K562 (cell line): ENCODE measurements around the gene DBNDD2. TPM values are rescaled to one million over a fixed set of nuclear protein-coding genes. Genes with fewer than 3 reads are reported as not detected.

Source experiments
- ATAC-seq: fragments of 200-7000 bp; cut with Tn5 transposase; 3 replicates; pipeline ENCODE4 v1.9.1; 2020; ENCODE audit warnings: moderate library complexity
- BruUV-seq: library from RNA; stranded (reverse); fragments of 400-500 nt; replicated peaks from 2 replicates; lab custom pipeline; 2021; lab: Mats Ljungman, UMichigan
- CTCF ChIA-PET: fragments of 300-600 bp; formaldehyde crosslinking; extraction: SDS; loops from one replicate; lab custom pipeline; 2021; ENCODE audit warnings: low intra/inter-chr PET ratio; lab: Yijun Ruan, JAX
- POLR2A ChIA-PET: fragments of 300-600, 350-650 bp; sonication (Branson Sonifier 250); formaldehyde crosslinking; extraction: SDS; loops from one replicate; lab custom pipeline; 2021; ENCODE audit warnings: antibody characterized with exemption, inconsistent platforms; lab: Yijun Ruan, JAX
- DNase-seq, 4 experiments: peaks; one replicate each; pipeline versions ENCODE4 v3.0.0 to v3.0.0-alpha.2; 2011 to 2018; ENCODE audit warnings: low spot score in 3 of 4, mixed read lengths in 3 of 4; ENCODE audit errors: extremely low read depth in 1 of 4
- FAIRE-seq: peaks from 2 replicates; lab custom pipeline; 2011; peaks lifted over from hg19 to GRCh38; lab: Jason Lieb, UNC
- H2AFZ ChIP-seq: 2 replicates; pipeline ENCODE4 v1.6.0; 2011; ENCODE audit warnings: low read depth, low read length, control low read depth, inconsistent platforms
- H3K27ac ChIP-seq: fragments of 200-600 bp; 3 replicates; pipeline ENCODE4 v1.8.0; 2011; ENCODE audit warnings: low read depth, mild to moderate bottlenecking, control low read depth, inconsistent platforms, low read length, moderate library complexity, mixed read lengths; ENCODE audit errors: extremely low read depth
- H3K27me3 ChIP-seq, 2 experiments: fragments of 300-600 bp in 1 of 2; 2 replicates in 1 of 2; 3 replicates in 1 of 2; pipeline versions ENCODE4 v1.6.0 to v1.8.0; 2011; ENCODE audit warnings: inconsistent platforms in 2 of 2, low read length in 2 of 2, mild to moderate bottlenecking in 1 of 2, mixed read lengths in 1 of 2, moderate library complexity in 1 of 2; ENCODE audit not compliant: control insufficient read depth in 2 of 2, insufficient read depth in 2 of 2
- H3K36me3 ChIP-seq: fragments of 300-600 bp; 3 replicates; pipeline ENCODE4 v1.8.0; 2011; ENCODE audit warnings: mild to moderate bottlenecking, low read length, inconsistent platforms; ENCODE audit not compliant: control insufficient read depth, insufficient read depth
- H3K4me1 ChIP-seq, 2 experiments: fragments of 200-600 bp in 1 of 2; replicated peaks in 1 of 2; 2 replicates in 1 of 2; 3 replicates in 1 of 2; pipeline versions ENCODE4 v1.5.1 to v1.8.0; 2011; ENCODE audit warnings: inconsistent platforms in 2 of 2, low read length in 2 of 2, mild to moderate bottlenecking in 1 of 2, mixed read lengths in 1 of 2, moderate library complexity in 1 of 2; ENCODE audit not compliant: control insufficient read depth in 2 of 2, insufficient read depth in 2 of 2
- H3K4me2 ChIP-seq: 2 replicates; pipeline ENCODE4 v1.6.1; 2011; ENCODE audit warnings: low read length, control low read depth, inconsistent platforms, mixed read lengths; ENCODE audit not compliant: insufficient read depth
- H3K4me3 ChIP-seq: fragments of 200-600 bp; sonication (generic), shearing (Covaris generic); 2 replicates; pipeline ENCODE4 v1.5.1; 2016; ENCODE audit warnings: control low read depth, inconsistent platforms
- H3K79me2 ChIP-seq: fragments of 200-600 bp; 3 replicates; pipeline ENCODE4 v1.8.0; 2011; ENCODE audit warnings: low read length, inconsistent platforms; ENCODE audit not compliant: control insufficient read depth, insufficient read depth
- H3K9ac ChIP-seq, 2 experiments: 2 replicates each; pipeline versions ENCODE4 v1.6.0 to v1.6.1; 2011; ENCODE audit warnings: low read depth in 2 of 2, low read length in 2 of 2, control low read depth in 1 of 2, inconsistent platforms in 1 of 2, mild to moderate bottlenecking in 1 of 2, mixed read lengths in 1 of 2; ENCODE audit not compliant: insufficient read depth in 1 of 2
- H3K9me1 ChIP-seq: one replicate; pipeline ENCODE4 v1.6.0; 2011; ENCODE audit warnings: inconsistent platforms, mild to moderate bottlenecking, low read length, moderate library complexity; ENCODE audit not compliant: control insufficient read depth, insufficient read depth
- H3K9me3 ChIP-seq: replicated peaks from 2 replicates; pipeline ENCODE4 v1.5.1; 2011; ENCODE audit warnings: low read depth, low read length, inconsistent platforms; ENCODE audit not compliant: control insufficient read depth, insufficient read depth
- H4K20me1 ChIP-seq: replicated peaks from 2 replicates; pipeline ENCODE4 v1.6.1; 2011; ENCODE audit warnings: low read length, inconsistent platforms, mixed read lengths; ENCODE audit not compliant: control insufficient read depth, insufficient read depth
- ASH1L ChIP-seq: fragments of 450-650 bp; IDR thresholded peaks from 2 replicates; pipeline ENCODE4 v1.6.1; 2018; ENCODE audit warnings: borderline replicate concordance, mild to moderate bottlenecking, low read depth; ENCODE audit not compliant: partially characterized antibody
- CBFA2T2 ChIP-seq: fragments of 450-650 bp; conservative IDR thresholded peaks from 2 replicates; pipeline ENCODE4 v1.6.1; 2017; ENCODE audit warnings: mild to moderate bottlenecking
- FOXK2 ChIP-seq, 2 experiments: fragments of 450-650 bp; IDR thresholded peaks in 1 of 2; conservative IDR thresholded peaks in 1 of 2; 2 replicates each; pipeline ENCODE4 v1.6.1; 2016; ENCODE audit warnings: low read depth in 2 of 2, mild to moderate bottlenecking in 1 of 2
- FUS ChIP-seq: fragments of 200-400 bp; formaldehyde crosslinking; optimal IDR thresholded peaks from 2 replicates; pipeline ENCODE3; 2017; ENCODE audit warnings: low read depth, low read length
- GABPB1 ChIP-seq: sonication (generic); formaldehyde crosslinking; IDR thresholded peaks from 2 replicates; pipeline ENCODE4 v1.8.0; 2022; ENCODE audit warnings: mild to moderate bottlenecking, missing genetic modification reagents
- NFYB ChIP-seq: IDR thresholded peaks from 2 replicates; pipeline ENCODE4 v1.6.1; 2011; ENCODE audit warnings: mild to moderate bottlenecking, moderate library complexity; ENCODE audit not compliant: insufficient read length; ENCODE audit errors: extremely low read depth
- POLR2G ChIP-seq: fragments of 200-400 bp; formaldehyde crosslinking; IDR thresholded peaks from 2 replicates; pipeline ENCODE4 v1.6.1; 2017; ENCODE audit warnings: low read depth, mild to moderate bottlenecking, antibody characterized with exemption, low read length, moderate library complexity
- PURB ChIP-seq: sonication (generic); formaldehyde crosslinking; IDR thresholded peaks from 2 replicates; pipeline ENCODE4 v1.9.0; 2021; ENCODE audit warnings: low read depth, mild to moderate bottlenecking, missing genetic modification reagents
- SMAD4 ChIP-seq: fragments of 250-450 bp; sonication (Bioruptor Pico); conservative IDR thresholded peaks from 2 replicates; pipeline ENCODE4 v1.8.0; 2021; ENCODE audit warnings: inconsistent platforms, mild to moderate bottlenecking, moderate library complexity
- SRSF3 ChIP-seq: fragments of 200-400 bp; formaldehyde crosslinking; IDR thresholded peaks from 2 replicates; pipeline ENCODE4 v1.6.1; 2016; ENCODE audit warnings: mild to moderate bottlenecking, low read length, moderate library complexity; ENCODE audit not compliant: insufficient read depth
- TBL1XR1 ChIP-seq, 2 experiments: IDR thresholded peaks; 2 replicates each; pipeline ENCODE4 v1.6.1; 2012; ENCODE audit warnings: improper control_type of control experiment in 2 of 2, low read length in 2 of 2, mild to moderate bottlenecking in 1 of 2
- ZNF354B ChIP-seq: fragments of 250-450 bp; sonication (Bioruptor Pico); IDR thresholded peaks from 2 replicates; pipeline ENCODE4 v1.4.0; 2020
- ZNF75A ChIP-seq: fragments of 450-650 bp; formaldehyde crosslinking; IDR thresholded peaks from 2 replicates; pipeline ENCODE4 v1.4.0; 2020; ENCODE audit warnings: mild to moderate bottlenecking
- ZNF77 ChIP-seq: fragments of 250-450 bp; sonication (Bioruptor Pico); IDR thresholded peaks from 2 replicates; pipeline ENCODE4 v1.5.0; 2020
- WGBS: fragments of 100-300 bp; shearing (Covaris generic); methylation state at CpG from one replicate; pipeline ENCODE4 v1.1.6; 2016; ENCODE audit warnings: low coverage, mixed read lengths; ENCODE audit not compliant: insufficient coverage; ENCODE audit errors: missing lambda C conversion rate; 5-methylcytosine and 5-hydroxymethylcytosine counted together
- in situ Hi-C: fragments of 300-500 bp; cut with MboI; formaldehyde crosslinking; loops from 4 replicates; pipeline ENCODE4 v1.15.0; 2018; ENCODE audit warnings: inconsistent platforms, mixed read lengths
- intact Hi-C: fragments of 100-400 bp; cut with micrococcal nuclease; formaldehyde crosslinking; loops from 2 replicates; pipeline ENCODE4 v1.14.2; 2022
- polyA plus RNA-seq, 8 experiments: library from polyadenylated mRNA; depleted of rRNA in 4 of 8; stranded (reverse) in 5 of 8; unstranded in 3 of 8; fragments of >200 nt; fragmentation: Nextera tagmentation in 2 of 8; fragmentation: Illumina TruSeq in 1 of 8; extraction: Ambion mirVana in 2 of 8; extraction: Trizol in 1 of 8; gene quantifications; 2 replicates each; pipeline versions ENCODE4 v1.2.1 to v1.2.3, GENCODE V29; 2011 to 2014; ENCODE audit warnings: inconsistent platforms in 1 of 8, missing spikeins in 1 of 8
- total RNA-seq, 7 experiments: library from RNA; depleted of rRNA in 6 of 7; stranded (reverse); fragments of >200 nt in 6 of 7; fragmentation: Illumina TruSeq in 2 of 7; extraction: Trizol in 2 of 7; gene quantifications; 2 replicates each; pipeline versions ENCODE4 v1.2.1 to v1.2.3, GENCODE V29; 2011 to 2021; ENCODE audit warnings: low replicate concordance in 1 of 7
- TF ChIP-seq, protein P1 (sequence below): fragments of 450-650 bp; IDR thresholded peaks from one replicate; pipeline ENCODE4 v1.6.1; 2018; ENCODE audit warnings: mild to moderate bottlenecking, moderate library complexity; ENCODE audit not compliant: partially characterized antibody
- TF ChIP-seq, protein P2 (sequence below): fragments of 250-450 bp; sonication (Bioruptor Pico); IDR thresholded peaks from 2 replicates; pipeline ENCODE4 v1.8.0; 2021; ENCODE audit warnings: mild to moderate bottlenecking, moderate library complexity

DBNDD2 gene
- total and polyA plus RNA-seq, 9 of the 15 experiments (the other 6 are each of a cell fraction or from before 2014, with no cell fraction given): 12.8 to 64.0 (median 35.8) TPM

DNA sequence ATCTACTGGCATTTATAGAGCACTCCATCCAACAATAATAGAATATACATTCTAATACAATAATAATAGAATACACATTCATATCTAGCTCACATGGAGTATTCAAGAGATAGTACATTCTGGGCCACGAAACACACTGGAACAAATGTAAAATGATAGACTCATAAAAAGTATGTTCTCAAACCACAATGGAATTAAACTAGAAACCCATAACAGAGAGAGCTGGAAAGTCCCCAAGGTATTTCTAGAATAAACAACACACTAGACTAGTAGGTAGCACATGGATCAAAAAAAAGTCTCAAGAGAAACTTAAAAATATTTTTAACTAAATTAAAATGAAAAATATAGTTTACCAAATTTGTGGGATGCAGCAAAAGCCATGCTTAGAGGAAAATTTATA is 20.8 kb upstream of the DBNDD2 start:
- ChIA-PET POLR2A (no interaction called here), CTCF (no interaction called here)
- no peak overlapping the region for H3K4me3 ChIP-seq
- no peaks in the 10 kb centered on the region for H3K9me3 ChIP-seq
- ATAC-seq (no peak), DNase-seq (no peak), FAIRE-seq (no peak)
- WGBS: 13% methylated on average over 1 of the region's 1 CpG
- in situ Hi-C loops (no loop called here), intact Hi-C loops (no loop called here)
- H3K4me1 ChIP-seq: no peaks in the 10 kb centered on the region
- BruUV-seq: no TSS peak
- H3K79me2 ChIP-seq: no peaks in the 10 kb centered on the region
- no peaks in the 10 kb centered on the region for H3K27me3 ChIP-seq
- no peak overlapping the region for H3K9ac ChIP-seq
- H2AFZ ChIP-seq: no peak overlapping the region
- H3K27ac ChIP-seq: no peak overlapping the region
- TF ChIP-seq SRSF3 (no peak), PURB (no peak), ZNF354B (CRISPR knock-in tag) (no peak), NFYB (no peak), GABPB1 (CRISPR knock-in tag) (no peak), CBFA2T2 (no peak), ZNF75A (CRISPR knock-in tag) (no peak), SMAD4 (CRISPR knock-in tag) (no peak), FUS (no peak), TBL1XR1 (IDR thresholded peaks at IDR 0.05; ENCODE audit: low read length in 2 of 2) (no peak), ASH1L (no peak), FOXK2 (conservative IDR thresholded peaks at IDR 0.05 in 1 of 2, IDR thresholded peaks at IDR 0.05 in 1 of 2; ENCODE audit: low read depth in 2 of 2) (no peak), ZNF77 (CRISPR knock-in tag) (no peak), POLR2G (no peak)
- TF ChIP-seq, protein P1, sequence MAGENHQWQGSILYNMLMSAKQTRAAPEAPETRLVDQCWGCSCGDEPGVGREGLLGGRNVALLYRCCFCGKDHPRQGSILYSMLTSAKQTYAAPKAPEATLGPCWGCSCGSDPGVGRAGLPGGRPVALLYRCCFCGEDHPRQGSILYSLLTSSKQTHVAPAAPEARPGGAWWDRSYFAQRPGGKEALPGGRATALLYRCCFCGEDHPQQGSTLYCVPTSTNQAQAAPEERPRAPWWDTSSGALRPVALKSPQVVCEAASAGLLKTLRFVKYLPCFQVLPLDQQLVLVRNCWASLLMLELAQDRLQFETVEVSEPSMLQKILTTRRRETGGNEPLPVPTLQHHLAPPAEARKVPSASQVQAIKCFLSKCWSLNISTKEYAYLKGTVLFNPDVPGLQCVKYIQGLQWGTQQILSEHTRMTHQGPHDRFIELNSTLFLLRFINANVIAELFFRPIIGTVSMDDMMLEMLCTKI: no peak
- TF ChIP-seq, protein P2, sequence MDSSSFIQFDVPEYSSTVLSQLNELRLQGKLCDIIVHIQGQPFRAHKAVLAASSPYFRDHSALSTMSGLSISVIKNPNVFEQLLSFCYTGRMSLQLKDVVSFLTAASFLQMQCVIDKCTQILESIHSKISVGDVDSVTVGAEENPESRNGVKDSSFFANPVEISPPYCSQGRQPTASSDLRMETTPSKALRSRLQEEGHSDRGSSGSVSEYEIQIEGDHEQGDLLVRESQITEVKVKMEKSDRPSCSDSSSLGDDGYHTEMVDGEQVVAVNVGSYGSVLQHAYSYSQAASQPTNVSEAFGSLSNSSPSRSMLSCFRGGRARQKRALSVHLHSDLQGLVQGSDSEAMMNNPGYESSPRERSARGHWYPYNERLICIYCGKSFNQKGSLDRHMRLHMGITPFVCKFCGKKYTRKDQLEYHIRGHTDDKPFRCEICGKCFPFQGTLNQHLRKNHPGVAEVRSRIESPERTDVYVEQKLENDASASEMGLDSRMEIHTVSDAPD (CRISPR knock-in tag): no peak
- H3K4me2 ChIP-seq: no peak overlapping the region
- H3K36me3 ChIP-seq: no peaks in the 10 kb centered on the region
- H3K9me1 ChIP-seq: no peaks in the 10 kb centered on the region
- H4K20me1 ChIP-seq: no peaks in the 10 kb centered on the region
